H1 (cell line): Measurements from ENCODE around the gene CEP78.

Source experiments
- EP300 ChIP-seq, 2 experiments: IDR thresholded peaks; 1 replicate in 1 of 2; 2 replicates in 1 of 2; pipeline ENCODE4 v1.6.1; 2011 to 2012; ENCODE audit warnings: low read depth in 2 of 2, low read length in 2 of 2, mild to moderate bottlenecking in 2 of 2, borderline replicate concordance in 1 of 2, inconsistent platforms in 1 of 2, moderate library complexity in 1 of 2
- FOSL1 ChIP-seq: IDR thresholded peaks from 2 replicates; pipeline ENCODE4 v1.6.1; 2011; ENCODE audit warnings: mild to moderate bottlenecking, low read depth, low read length, moderate library complexity; ENCODE audit not compliant: insufficient read depth
- GTF2F1 ChIP-seq: IDR thresholded peaks from 2 replicates; pipeline ENCODE4 v1.6.1; 2012; ENCODE audit warnings: low read depth, low read length, improper control_type of control experiment, borderline replicate concordance
- KDM4A ChIP-seq: IDR thresholded peaks from one replicate; pipeline ENCODE4 v1.7.1; 2012; ENCODE audit warnings: low read depth, mild to moderate bottlenecking, moderate library complexity, low read length, inconsistent platforms; ENCODE audit not compliant: severe bottlenecking
- KDM5A ChIP-seq: fragments of 200-600 bp; IDR thresholded peaks from 2 replicates; pipeline ENCODE4 v1.7.1; 2012; ENCODE audit warnings: mild to moderate bottlenecking, low read length, inconsistent platforms, mixed read lengths
- MAFK ChIP-seq: IDR thresholded peaks from 2 replicates; pipeline ENCODE4 v1.6.1; 2012; ENCODE audit warnings: low read depth, mild to moderate bottlenecking, improper control_type of control experiment, low read length
- POLR2A ChIP-seq, 2 experiments: IDR thresholded peaks; 1 replicate in 1 of 2; 2 replicates in 1 of 2; pipeline ENCODE4 v1.6.1; 2011; ENCODE audit warnings: low read depth in 2 of 2, low read length in 2 of 2, mild to moderate bottlenecking in 2 of 2; ENCODE audit errors: control extremely low read depth in 1 of 2
- POLR2AphosphoS5 ChIP-seq: IDR thresholded peaks from 2 replicates; pipeline ENCODE4 v1.6.1; 2011; ENCODE audit warnings: low read depth, low read length
- RXRA ChIP-seq: IDR thresholded peaks from 2 replicates; pipeline ENCODE4 v1.6.1; 2011; ENCODE audit warnings: low read depth, mild to moderate bottlenecking, low read length, moderate library complexity; ENCODE audit not compliant: insufficient read depth
- SAP30 ChIP-seq: fragments of 300-600 bp; sonication (generic); IDR thresholded peaks from 2 replicates; pipeline ENCODE4 v1.7.1; 2012; ENCODE audit warnings: low read length, moderate library complexity, mild to moderate bottlenecking, inconsistent platforms; ENCODE audit not compliant: insufficient read depth, insufficient replicate concordance
- YY1 ChIP-seq: IDR thresholded peaks from 2 replicates; pipeline ENCODE4 v1.6.1; 2011; ENCODE audit warnings: low read depth, mild to moderate bottlenecking, low read length
- TF ChIP-seq, protein P1 (sequence below), 3 experiments: IDR thresholded peaks; 1 replicate in 2 of 3; 2 replicates in 1 of 3; pipeline versions ENCODE4 v1.5.1 to v1.6.1; 2011; ENCODE audit warnings: low read length in 3 of 3, mild to moderate bottlenecking in 3 of 3, inconsistent platforms in 2 of 3, low read depth in 1 of 3, moderate library complexity in 1 of 3; ENCODE audit not compliant: insufficient read depth in 1 of 3; ENCODE audit errors: control extremely low read depth in 1 of 3

DNA sequence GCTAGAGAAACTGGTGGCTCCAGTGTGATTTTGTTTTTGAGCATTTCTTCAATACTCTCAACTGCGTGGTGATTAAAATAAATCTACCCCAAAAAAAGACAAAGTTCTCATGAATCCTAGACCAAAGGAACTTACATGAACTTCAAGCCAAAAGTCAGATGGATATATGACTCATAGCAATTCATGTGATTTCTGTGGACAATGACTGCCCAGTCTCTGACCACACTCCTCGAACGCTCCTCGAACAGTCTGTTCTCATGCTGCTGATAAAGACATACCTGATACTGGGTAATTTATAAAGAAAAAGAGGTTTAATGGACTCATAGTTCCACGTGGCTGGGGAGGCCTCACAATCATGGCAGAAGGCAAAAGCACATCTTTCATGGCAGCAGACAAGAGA, 46.4 kb upstream of the CEP78 start:
- TF ChIP-seq SAP30 (no peak), GTF2F1 (no peak), YY1 (no peak), KDM4A (no peak), POLR2AphosphoS5 (no peak), MAFK (no peak), POLR2A (IDR thresholded peaks at IDR 0.05; ENCODE audit: control extremely low read depth in 1 of 2, low read depth in 2 of 2, low read length in 2 of 2) (no peak), FOSL1 (no peak), KDM5A (no peak), EP300 (IDR thresholded peaks at IDR 0.05; ENCODE audit: borderline replicate concordance in 1 of 2, low read depth in 2 of 2, low read length in 2 of 2) (no peak), RXRA (no peak)
- TF ChIP-seq, protein P1, sequence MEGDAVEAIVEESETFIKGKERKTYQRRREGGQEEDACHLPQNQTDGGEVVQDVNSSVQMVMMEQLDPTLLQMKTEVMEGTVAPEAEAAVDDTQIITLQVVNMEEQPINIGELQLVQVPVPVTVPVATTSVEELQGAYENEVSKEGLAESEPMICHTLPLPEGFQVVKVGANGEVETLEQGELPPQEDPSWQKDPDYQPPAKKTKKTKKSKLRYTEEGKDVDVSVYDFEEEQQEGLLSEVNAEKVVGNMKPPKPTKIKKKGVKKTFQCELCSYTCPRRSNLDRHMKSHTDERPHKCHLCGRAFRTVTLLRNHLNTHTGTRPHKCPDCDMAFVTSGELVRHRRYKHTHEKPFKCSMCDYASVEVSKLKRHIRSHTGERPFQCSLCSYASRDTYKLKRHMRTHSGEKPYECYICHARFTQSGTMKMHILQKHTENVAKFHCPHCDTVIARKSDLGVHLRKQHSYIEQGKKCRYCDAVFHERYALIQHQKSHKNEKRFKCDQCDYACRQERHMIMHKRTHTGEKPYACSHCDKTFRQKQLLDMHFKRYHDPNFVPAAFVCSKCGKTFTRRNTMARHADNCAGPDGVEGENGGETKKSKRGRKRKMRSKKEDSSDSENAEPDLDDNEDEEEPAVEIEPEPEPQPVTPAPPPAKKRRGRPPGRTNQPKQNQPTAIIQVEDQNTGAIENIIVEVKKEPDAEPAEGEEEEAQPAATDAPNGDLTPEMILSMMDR (IDR thresholded peaks at IDR 0.05; ENCODE audit: control extremely low read depth in 1 of 3, insufficient read depth in 1 of 3, low read depth in 1 of 3, low read length in 3 of 3), result no peak
